Suprapubic skin (tissue), 4 donors: ENCODE data around the gene NIM1K.
"Not testable (repeated sequence)": the region's sequence is repeated elsewhere in the genome, so short reads cannot be mapped to it uniquely, and the experiment has no call there.

Experiments used
- EP300 ChIP-seq: sonication (generic); formaldehyde crosslinking; IDR thresholded peaks from one replicate; pipeline ENCODE4 v1.6.1; 2017; ENCODE audit warnings: antibody characterized with exemption
- POLR2A ChIP-seq, 2 donors: fragments of 450-650 bp; IDR thresholded peaks; one replicate each; pipeline ENCODE4 v1.6.1; 2017; ENCODE audit warnings: antibody characterized with exemption in 2 of 2, mild to moderate bottlenecking in 2 of 2, moderate library complexity in 2 of 2
- POLR2AphosphoS5 ChIP-seq, 3 donors: sonication (generic); formaldehyde crosslinking; IDR thresholded peaks; one replicate each; pipeline ENCODE4 v1.6.1; 2017; ENCODE audit warnings: antibody characterized with exemption in 3 of 3
- TF ChIP-seq, protein P1 (sequence below), 2 donors: fragments of 200-600 bp in 1 of 2; fragments of 450-650 bp in 1 of 2; sonication (generic) in 1 of 2; IDR thresholded peaks; one replicate each; pipeline ENCODE4 v1.5.1; 2016 to 2019; ENCODE audit warnings: antibody characterized with exemption in 2 of 2, mild to moderate bottlenecking in 1 of 2, moderate library complexity in 1 of 2

DNA sequence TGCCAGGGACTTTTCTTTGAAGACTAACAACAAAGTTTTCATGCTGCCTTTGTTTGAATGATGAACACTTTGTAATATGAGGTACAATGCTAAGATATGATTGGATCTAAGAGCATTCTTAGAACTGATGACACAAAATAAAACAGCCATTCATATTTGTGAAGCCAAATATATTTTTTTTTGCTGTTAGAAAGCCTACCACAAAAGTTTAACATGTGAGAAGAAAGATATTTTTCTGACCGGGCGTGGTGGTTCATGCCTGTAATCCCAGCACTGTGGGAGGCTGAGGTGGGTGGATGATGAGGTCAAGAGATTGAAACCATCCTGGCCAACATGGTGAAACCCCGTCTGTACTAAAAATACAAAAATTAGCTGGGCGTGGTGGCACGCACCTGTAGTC lies 9.4 kb downstream of the NIM1K start:
- not testable (repeated sequence) for TF ChIP-seq POLR2AphosphoS5 (IDR thresholded peaks at IDR 0.05); POLR2A (IDR thresholded peaks at IDR 0.05); EP300
- TF ChIP-seq, protein P1, sequence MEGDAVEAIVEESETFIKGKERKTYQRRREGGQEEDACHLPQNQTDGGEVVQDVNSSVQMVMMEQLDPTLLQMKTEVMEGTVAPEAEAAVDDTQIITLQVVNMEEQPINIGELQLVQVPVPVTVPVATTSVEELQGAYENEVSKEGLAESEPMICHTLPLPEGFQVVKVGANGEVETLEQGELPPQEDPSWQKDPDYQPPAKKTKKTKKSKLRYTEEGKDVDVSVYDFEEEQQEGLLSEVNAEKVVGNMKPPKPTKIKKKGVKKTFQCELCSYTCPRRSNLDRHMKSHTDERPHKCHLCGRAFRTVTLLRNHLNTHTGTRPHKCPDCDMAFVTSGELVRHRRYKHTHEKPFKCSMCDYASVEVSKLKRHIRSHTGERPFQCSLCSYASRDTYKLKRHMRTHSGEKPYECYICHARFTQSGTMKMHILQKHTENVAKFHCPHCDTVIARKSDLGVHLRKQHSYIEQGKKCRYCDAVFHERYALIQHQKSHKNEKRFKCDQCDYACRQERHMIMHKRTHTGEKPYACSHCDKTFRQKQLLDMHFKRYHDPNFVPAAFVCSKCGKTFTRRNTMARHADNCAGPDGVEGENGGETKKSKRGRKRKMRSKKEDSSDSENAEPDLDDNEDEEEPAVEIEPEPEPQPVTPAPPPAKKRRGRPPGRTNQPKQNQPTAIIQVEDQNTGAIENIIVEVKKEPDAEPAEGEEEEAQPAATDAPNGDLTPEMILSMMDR (IDR thresholded peaks at IDR 0.05): not testable (repeated sequence)
